Sigmoid colon (tissue), 3 donors: Measurements from ENCODE around the gene CLIC4.

Experiments used
- POLR2A ChIP-seq, 2 donors: fragments of 450-650 bp; IDR thresholded peaks; one replicate each; pipeline ENCODE4 v1.6.1; 2016; ENCODE audit warnings: antibody characterized with exemption in 2 of 2, mild to moderate bottlenecking in 2 of 2, moderate library complexity in 2 of 2
- TF ChIP-seq, protein P1 (sequence below), 4 experiments: fragments of 450-650 bp in 3 of 4; fragments of 200-600 bp in 1 of 4; IDR thresholded peaks; one replicate each; pipeline ENCODE4 v1.5.1; 2016 to 2019; ENCODE audit warnings: antibody characterized with exemption in 4 of 4, mild to moderate bottlenecking in 3 of 4, moderate library complexity in 2 of 4

DNA sequence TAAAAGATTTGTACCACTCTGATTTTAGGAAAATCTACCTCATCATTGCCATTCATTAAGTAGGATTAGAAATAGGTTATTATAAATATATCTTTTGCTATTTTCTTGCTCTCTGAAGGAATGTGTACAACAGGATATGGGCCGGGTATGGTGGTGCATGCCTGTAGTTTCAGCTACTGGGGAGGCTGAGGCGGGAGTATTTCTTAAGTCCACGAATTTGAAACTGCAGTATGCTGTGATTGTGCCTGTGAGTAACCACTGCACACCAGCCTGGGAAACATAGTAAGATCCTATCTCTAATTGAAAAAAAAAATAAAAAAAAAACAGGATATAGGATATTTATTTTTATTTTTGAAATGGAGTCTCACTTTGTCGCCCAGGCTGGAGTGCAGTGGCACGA, 50.0 kb downstream of the CLIC4 start:
- TF ChIP-seq, protein P1, sequence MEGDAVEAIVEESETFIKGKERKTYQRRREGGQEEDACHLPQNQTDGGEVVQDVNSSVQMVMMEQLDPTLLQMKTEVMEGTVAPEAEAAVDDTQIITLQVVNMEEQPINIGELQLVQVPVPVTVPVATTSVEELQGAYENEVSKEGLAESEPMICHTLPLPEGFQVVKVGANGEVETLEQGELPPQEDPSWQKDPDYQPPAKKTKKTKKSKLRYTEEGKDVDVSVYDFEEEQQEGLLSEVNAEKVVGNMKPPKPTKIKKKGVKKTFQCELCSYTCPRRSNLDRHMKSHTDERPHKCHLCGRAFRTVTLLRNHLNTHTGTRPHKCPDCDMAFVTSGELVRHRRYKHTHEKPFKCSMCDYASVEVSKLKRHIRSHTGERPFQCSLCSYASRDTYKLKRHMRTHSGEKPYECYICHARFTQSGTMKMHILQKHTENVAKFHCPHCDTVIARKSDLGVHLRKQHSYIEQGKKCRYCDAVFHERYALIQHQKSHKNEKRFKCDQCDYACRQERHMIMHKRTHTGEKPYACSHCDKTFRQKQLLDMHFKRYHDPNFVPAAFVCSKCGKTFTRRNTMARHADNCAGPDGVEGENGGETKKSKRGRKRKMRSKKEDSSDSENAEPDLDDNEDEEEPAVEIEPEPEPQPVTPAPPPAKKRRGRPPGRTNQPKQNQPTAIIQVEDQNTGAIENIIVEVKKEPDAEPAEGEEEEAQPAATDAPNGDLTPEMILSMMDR (IDR thresholded peaks at IDR 0.05) = no peak
- TF ChIP-seq POLR2A (IDR thresholded peaks at IDR 0.05) = no peak
